GM18519 (cell line): ENCODE results near the gene GRXCR2.
A peak's percentile ranks its signal among the peaks of the same experiment; 100 is the strongest.
"Not testable (repeated sequence)": the region's sequence is repeated elsewhere in the genome, so short reads cannot be mapped to it uniquely, and the experiment has no call there.

Source experiments
- ATAC-seq: cut with Tn5 transposase; IDR thresholded peaks from one replicate; pipeline ENCODE4 v1.9.1; 2021; ENCODE audit warnings: mild to moderate bottlenecking, moderate library complexity; ENCODE audit not compliant: unreplicated experiment, low FRiP score

GRXCR2 gene

DNA sequence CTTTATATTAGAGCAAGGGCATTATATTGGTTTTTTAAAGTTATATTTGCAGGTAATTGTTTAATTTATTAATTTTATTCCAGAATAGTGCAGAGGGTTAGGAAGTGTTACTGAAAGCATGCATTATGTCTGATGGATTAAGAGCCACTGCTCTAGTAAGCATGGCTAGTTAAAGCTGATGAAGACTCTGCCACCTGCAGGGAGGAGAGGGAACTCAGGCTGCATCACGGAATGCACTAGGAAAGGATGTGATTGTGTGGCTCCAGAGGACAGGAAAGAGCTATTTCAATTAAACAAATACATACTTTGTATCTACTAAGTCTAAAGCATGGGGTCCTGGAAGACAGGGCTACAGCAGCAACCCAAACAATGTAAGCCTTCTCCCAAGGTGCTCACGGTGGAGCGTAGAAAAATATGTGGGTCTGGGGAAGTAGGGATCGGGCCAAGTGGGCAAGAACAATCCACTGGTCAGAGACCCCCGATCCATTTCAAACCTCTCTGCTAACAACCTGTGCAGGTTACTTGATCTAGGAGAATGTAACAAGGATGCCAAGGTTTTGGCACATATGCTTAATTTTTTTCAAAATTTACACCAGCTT is 15.3 kb upstream of the GRXCR2 start:
- no peak for ATAC-seq

DNA sequence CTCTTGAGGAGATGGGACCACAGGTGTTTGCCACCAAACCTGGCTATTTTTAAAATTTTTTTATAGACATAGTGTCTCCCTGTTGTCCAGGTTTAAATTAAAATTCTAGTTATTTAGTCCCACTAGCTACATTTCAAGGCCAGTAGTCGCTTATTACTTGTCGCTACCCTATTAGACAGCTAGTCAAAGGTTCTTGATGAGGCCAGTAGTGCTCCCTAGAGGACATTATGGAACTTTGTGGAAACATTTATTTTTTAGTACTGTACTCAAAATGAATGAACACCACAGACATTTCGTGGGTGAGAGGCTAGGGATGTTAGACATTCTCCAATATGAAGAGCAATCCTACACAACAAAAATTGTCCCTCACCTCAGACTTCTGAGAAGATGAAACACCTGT is 14.4 kb upstream of the GRXCR2 start:
- no peak for ATAC-seq

DNA sequence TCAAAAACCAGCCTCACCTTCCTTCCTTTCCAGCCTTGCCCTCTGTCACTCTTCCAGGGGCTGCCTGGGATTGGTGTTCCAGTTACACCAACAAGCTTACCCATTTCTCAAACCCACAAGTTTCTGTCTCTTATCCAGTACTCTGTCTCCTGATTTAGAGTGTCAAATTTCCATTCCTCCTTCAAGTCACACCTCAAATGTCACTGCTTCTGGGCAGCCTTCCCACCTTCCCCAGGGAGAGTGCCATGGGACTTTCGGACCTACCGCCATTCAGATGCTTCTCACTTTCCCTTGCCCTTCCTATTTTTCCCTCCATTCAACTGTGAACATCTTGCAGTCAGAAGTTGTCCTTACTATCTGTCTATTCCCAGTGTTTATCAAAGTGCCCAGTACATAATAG is 2.0 kb upstream of the GRXCR2 start:
- no peak for ATAC-seq

DNA sequence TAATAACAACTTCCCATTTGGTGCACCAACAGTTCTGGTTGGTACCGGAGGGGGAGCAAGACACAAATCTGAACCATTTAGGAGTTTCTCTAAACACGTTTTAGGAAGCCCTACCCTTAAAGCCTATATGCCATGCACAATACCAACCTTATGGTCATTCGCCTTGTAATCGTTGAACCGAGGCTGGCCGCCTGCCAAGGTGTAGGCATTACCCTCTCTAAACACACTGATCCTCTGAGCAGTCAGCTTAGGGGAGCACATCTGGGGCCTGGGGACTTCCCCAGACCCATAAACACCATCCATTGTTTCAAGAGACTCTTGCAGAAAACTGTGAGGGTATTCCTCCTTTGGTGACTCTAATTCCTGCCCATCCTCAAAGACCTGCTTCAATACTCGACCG is 328 bp downstream of the GRXCR2 start:
- ATAC-seq, result no peak

DNA sequence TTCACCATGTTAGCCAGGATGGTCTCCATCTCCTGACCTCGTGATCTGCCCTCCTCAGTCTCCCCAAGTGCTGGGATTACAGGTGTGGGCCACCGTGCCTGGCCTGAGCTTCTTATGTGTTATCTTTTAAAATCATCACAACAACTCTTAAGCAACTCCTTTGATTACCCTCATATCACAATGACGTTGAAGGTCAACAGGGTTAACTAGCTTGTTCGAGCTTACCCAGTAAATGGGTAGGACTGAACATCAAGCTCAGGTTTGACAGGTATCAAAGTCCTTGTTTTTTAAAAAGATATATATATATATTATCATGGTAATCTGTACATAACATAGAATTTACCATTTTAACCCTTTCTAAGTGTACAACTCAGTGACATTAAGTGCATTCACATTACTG is 3.1 kb downstream of the GRXCR2 start:
- ATAC-seq, result no peak

DNA sequence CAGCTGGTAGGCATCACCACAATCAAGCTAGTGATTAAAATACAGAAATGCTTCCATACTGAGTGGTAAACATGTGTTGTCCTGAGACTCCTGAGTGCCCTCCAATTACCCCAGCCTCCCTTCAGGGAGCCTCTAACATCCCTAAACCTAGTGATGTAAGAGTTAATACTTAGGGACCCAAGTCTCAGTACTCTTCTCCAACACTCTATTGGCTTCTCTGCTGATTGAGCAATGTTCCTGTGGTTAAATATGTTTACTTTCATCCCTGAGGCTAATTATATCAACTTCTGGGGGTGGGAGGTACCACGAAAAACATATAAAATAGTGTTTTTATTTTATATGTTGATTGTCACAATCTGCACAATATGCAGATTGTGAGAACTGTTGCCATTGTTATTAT is 5.0 kb downstream of the GRXCR2 start:
- no peak for ATAC-seq

DNA sequence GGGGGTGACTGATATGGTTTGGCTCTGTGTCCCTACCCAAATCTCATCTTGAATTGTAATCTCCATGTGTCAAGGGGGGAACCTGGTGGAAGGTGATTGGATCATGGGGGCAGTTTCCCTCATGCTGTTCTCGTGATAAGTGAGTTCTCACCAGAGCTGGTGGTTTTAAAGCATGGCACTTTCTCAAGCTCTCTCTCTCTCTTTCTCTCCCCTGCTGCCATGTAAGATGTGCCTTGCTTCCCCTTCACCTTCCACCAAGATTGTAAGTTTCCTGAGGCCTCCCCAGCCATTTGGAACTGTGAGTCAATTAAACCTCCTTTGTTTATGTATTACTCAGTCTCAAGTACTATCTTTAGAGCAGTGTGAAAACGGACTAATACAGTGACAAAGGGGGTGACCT is 8.4 kb downstream of the GRXCR2 start:
- ATAC-seq, result not testable (repeated sequence)

DNA sequence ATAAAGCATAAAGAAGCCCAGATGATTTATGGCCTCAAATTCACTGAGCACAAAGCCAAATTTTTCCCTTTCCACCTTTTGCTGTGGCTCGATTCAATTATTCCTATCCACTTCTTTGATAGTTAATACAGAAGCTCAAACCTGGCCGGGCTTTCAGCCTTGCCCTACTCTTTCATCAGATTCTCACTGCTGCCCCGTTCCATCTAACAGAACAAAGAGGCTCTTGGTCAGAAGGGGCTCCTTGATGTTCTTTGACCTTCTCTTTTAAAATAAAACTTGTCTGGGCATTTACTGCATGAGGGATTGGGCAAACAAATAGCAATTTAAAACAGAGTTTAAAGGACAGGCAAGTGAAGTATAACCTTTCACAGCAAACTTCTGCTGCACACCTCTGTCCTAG is 9.8 kb downstream of the GRXCR2 start:
- ATAC-seq, result no peak

DNA sequence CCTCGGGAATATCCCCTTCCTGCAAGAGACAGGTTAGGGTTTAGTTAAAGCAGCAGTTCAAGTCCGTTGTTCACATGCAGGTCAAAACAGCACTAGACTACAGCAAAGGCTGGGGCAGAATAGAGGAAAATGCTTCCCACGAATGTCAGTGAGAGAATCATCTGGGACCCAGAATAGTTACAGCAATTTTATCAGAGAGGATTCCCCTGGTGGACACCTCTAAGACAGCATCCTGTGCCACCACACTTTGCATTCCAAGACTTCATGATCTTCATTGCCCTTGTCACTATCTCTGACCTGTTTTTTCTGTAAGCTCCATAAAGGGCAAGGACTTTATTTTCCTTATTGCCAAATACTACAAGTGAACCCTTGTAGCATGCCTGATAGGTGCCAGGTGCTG is 12.9 kb downstream of the GRXCR2 start:
- no peak for ATAC-seq

DNA sequence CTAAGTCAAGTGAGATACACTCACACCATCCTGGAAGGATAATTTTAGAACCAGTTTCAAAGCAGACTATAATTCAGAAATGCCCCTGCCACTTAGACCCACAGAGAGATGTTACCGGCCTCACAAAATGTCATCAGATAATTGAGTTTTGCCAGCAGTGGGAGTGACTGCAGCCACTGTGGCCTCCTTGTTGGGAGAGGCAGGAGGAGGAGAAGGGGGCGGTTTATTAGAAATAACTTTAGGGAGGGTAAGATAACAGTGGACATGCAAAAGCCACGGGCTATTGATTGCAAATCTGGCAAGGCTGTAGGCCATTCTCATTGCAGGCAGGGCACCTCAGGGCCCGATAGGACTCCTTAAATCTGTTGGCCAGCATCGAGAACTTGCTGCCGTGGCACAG is 13.4 kb downstream of the GRXCR2 start:
- ATAC-seq, result no peak

DNA sequence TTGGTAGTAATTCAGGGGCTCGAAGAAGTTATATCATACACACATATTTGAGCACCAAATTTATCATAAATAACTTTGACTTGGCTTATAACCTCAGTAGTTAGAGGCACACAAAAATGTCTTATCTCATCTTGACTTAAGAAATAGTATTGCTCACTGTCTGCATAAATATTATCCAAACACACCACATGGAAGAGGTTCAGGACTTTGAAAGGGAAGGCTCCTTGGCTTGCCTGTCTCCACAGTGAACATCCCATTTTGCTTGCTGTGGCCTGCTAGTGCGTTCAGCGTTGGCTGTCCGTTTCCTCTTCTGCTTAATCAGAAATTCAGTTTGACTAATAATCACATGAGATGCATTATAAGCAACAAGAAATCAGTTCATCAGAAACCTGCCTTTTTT is 13.9 kb downstream of the GRXCR2 start:
- no peak for ATAC-seq

DNA sequence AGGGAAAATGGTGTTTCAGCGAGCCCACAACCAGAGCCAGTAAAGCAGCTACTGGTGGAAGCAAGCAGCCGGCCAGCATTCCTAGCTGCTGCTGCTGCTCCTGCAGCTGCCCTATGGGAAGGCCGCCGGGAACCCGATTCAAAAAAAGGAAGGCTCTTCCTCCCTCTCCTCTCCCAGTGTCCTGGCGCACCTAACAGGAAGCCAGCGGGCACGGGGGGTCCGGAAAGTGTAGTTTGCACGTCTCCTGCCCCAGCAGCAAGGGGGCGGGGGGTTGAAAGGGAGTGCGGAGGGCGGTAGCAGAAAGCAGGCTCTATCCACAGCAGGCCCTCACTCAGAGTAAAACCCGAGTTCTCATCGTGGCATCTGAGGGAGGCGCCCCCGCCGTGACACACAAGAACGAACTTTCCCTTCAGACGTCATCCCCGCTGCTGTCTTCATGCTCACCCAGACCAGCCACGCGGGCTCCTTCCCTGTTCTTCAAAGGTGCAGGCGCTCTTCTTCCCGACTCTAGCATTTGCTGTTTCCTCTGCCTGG is 16.5 kb downstream of the GRXCR2 start:
- ATAC-seq, result peak; percentile 40

DNA sequence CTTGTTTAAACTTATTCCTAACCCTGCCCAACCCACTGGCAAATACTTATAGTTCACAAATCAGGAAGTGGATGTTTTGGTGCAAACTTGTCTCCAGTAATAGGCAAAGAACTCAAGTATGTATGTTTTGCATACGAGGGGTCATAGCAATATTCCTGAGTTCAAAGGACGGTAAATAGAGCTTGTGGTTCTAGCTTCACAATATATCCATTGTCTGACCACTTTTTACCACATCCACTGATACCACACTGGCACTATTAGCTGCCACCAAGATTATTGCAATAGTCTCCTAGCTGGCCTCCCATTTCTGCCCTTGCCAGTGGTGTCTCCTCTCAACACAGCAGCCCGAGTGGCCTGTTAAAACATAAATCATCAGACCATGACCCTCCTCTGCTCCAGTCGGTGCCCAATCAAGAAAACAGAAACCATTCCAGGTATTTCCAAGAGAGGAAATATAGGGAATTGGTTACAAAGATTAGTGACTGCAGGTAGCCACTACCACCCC is 17.0 kb downstream of the GRXCR2 start:
- no peak for ATAC-seq

DNA sequence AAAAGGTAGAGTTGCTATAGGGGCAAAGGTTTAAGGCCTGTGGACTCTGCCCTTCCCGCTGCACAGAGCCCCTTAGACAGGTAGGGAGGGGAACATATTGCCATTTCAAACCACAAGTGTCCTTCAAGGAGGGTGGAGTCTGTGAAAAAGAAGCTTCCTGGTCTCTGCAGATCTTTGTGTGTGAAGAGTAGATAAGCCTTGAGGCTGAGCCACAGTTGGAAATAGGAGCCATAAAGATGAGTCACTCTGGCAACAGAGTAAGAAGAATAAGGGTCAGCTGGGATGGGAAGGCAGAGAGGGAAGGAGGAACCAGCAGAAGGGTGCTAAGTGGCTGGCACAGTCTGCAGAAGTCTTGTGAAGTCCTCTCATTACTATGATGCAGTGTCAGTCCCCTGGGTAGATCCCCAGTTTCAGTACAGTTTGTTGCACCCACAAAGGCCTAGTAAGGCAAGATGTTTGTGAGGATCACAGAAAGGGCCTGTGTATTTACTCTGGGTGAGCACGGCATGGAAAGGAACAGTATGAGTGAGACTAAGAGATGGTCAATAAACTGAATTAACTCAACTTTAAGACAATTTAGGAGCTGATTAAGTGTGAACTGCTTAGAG is 18.1 kb downstream of the GRXCR2 start:
- no peak for ATAC-seq

DNA sequence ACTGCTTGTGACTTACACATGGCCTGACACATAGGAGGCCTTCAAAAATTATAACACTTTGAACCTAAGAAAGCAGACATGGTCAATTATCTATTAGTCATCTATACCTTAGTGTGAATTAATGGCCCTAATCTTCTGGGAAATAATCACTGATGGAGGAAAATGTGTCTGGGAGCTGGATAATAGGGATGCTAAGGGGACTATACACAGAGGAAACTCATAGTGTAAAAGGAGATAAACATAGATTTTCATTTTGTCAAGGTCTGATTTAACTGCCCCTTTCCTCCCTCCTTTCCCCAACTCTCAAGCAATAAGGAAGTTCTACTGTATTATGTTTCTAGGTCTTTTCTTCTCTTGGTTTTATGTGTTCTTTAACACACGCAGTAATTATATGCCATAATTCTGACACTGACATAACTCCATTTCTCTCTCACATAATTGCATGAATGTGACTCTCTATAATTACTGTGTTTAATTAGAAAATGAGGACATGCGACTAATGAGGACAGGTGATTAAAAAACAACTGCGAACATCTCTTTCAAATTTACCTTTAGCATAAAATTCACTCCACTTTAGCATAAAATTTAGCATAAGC is 18.9 kb downstream of the GRXCR2 start:
- ATAC-seq, result no peak

DNA sequence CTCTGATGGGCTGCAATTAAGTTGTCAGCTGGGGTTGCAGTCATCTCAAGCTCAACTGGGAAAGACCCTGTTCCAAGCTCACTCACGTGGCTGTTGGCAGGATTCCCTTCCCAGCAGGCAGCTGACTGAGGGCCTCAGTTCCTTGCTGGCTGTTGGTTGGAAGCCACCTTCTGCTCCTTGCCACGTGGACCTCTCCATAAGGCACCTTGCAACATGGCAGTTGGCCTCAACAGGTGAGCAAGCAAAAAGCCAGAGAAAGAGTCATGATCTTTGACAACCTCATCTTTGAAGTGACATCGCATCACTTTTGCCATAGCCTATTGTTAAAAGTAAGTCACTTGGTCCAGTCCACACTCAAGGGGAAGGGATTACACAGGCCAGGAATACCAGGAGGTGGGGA is 19.8 kb downstream of the GRXCR2 start:
- ATAC-seq, result no peak

DNA sequence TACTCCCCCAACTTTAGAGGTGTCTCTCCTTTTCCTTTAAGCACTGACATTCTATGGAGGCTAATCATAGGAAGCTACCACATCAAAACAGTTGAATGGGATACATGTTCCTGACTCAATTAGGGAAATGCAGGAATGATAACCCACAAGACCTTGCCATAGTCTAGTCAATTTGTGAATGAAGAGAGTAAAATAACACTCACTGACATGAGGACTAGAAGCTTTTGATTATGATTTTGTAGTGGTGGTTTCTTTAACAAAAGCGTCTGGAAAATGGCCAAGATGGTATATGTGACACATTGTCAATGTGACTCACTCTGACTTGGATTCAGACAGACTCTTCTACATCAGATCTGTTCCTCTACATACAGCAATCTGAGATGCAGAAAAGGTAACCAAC is 24.0 kb downstream of the GRXCR2 start:
- ATAC-seq, result no peak

DNA sequence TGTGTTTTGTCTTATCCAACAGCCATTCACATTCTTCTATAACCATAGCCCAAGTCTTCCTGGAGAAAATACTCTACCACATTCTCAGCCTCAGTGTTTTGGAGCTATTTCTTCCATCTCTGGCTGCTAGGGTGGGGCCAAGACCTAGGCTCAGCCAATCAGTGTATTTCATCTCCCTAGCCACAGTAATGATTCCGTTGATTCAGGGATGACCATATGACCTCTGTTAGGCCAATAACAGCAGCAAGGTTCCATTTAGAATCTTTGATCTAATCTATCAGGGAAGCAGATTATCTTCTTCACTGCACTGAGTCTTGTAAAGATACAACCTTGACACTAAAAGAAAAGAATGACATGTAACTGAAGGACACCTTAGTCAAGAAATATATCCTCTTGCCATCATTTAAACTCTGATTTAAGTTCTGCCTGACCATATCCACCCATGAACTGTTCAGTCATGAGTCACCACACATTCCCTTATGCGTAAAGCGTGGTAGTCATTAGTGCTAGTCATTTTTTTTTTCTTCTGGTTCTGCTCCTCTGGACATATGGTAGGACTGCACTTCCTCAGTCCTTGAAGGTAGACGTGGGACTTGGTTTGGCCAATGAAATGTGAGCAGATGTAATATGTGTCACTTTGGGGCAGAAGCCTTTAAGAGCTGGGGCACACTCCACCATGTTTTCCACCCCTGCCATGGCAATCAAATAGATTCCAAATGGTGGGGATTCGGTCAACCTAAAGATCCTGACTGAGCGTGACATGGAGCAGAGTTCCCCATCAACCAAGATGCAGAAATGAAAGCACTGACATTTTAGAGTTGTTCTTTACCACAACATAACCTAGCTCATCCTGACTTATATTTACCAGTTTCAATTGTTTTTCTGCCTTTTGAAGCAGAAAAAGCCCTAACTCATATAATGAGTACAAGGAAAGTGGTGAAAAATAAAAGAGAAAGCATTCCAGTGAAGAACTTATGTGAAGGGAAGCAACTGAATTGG is 25.0 kb downstream of the GRXCR2 start:
- ATAC-seq, result no peak

DNA sequence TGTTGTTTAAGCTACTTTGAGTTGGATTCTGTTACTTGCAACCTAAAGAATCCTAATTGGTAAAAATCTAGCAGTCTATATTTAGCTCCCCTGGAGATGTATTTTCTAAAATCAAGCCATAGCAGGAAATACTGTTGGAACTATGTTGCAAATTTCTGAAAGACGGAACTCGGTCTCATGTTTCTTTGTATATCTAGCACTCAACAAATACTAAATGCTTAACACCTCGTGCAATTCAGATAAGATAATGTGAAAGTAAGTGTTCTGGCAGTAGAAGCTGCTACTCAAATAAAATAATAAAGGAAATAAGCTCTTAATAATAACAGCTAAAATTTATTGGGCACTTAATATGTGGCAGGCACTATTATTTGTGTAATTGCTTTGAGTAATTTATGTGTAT is 26.7 kb downstream of the GRXCR2 start:
- no peak for ATAC-seq

DNA sequence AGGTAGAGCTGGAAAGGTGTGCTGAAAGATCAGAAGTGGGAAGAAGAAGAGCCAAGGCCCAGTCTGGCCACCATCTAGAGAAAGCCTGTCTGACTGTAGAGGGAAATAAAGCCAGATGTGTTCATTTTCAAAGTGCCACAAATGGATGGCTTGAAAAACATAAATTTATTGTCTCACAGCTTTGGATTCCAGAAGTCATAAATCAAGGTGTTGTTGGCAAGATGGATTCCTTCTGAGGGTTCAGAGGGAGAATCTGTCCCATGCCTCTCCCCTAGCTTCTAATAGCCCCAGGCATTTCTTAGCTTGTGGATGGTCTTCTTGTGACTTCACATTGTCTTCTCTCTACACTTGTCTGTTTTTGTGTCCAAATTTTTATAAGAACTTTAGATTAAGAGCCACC is 31.5 kb downstream of the GRXCR2 start:
- ATAC-seq, result no peak
